MM.1S (cell line): ENCODE measurements around the gene PCDHGA8.
A peak's percentile ranks its signal among the peaks of the same experiment; 100 is the strongest.
"Not testable (repeated sequence)": the region's sequence is repeated elsewhere in the genome, so short reads cannot be mapped to it uniquely, and the experiment has no call there.

ENCODE experiments used
- DNase-seq: peaks from one replicate; pipeline ENCODE4 v3.0.0-alpha.2; 2015
- H2AFZ ChIP-seq: fragments of 300-600 bp; sonication (generic); 2 replicates; pipeline ENCODE4 v1.6.0; 2016; ENCODE audit warnings: antibody characterized with exemption, low read length
- H3F3A ChIP-seq: fragments of 300-600 bp; sonication (generic); 2 replicates; pipeline ENCODE4 v1.6.1; 2016; ENCODE audit warnings: mild to moderate bottlenecking, antibody characterized with exemption, low read length, moderate library complexity, mixed read lengths; ENCODE audit not compliant: insufficient read depth
- H3K27ac ChIP-seq: fragments of 300-600 bp; sonication (generic); 2 replicates; pipeline ENCODE4 v1.5.1; 2016; ENCODE audit warnings: mild to moderate bottlenecking, low read length
- H3K27me3 ChIP-seq: fragments of 300-600 bp; sonication (generic); replicated peaks from 2 replicates; pipeline ENCODE4 v1.6.0; 2016; ENCODE audit warnings: low read length; ENCODE audit not compliant: insufficient read depth
- H3K36me3 ChIP-seq: fragments of 300-600 bp; sonication (generic); replicated peaks from 2 replicates; pipeline ENCODE4 v1.6.1; 2016; ENCODE audit warnings: mild to moderate bottlenecking, low read length, mixed read lengths; ENCODE audit not compliant: insufficient read depth
- H3K4me1 ChIP-seq: fragments of 300-600 bp; sonication (generic); 2 replicates; pipeline ENCODE4 v1.6.1; 2016; ENCODE audit warnings: low read length, mixed read lengths
- H3K4me2 ChIP-seq: fragments of 300-600 bp; sonication (generic); 2 replicates; pipeline ENCODE4 v1.6.0; 2016; ENCODE audit warnings: low read depth, low read length
- H3K4me3 ChIP-seq: fragments of 300-600 bp; sonication (generic); 2 replicates; pipeline ENCODE4 v1.5.1; 2016; ENCODE audit warnings: low read length, mixed read lengths
- H3K79me2 ChIP-seq: fragments of 300-600 bp; sonication (generic); 2 replicates; pipeline ENCODE4 v1.6.1; 2016; ENCODE audit warnings: mixed run types, low read length, mixed read lengths
- H3K9ac ChIP-seq: fragments of 300-600 bp; sonication (generic); 2 replicates; pipeline ENCODE4 v1.6.1; 2016; ENCODE audit warnings: low read length, mixed read lengths
- H3K9me2 ChIP-seq: fragments of 300-600 bp; sonication (generic); replicated peaks from 2 replicates; pipeline ENCODE4 v1.6.1; 2016; ENCODE audit warnings: mild to moderate bottlenecking, low read length, mixed read lengths; ENCODE audit not compliant: insufficient read depth
- H3K9me3 ChIP-seq: fragments of 300-600 bp; sonication (generic); replicated peaks from 2 replicates; pipeline ENCODE4 v1.6.1; 2016; ENCODE audit warnings: mild to moderate bottlenecking, low read length, mixed read lengths; ENCODE audit not compliant: insufficient read depth
- H4K20me1 ChIP-seq: fragments of 300-600 bp; sonication (generic); 2 replicates; pipeline ENCODE4 v1.6.1; 2016; ENCODE audit warnings: mild to moderate bottlenecking, low read length, moderate library complexity, mixed read lengths; ENCODE audit not compliant: insufficient read depth
- EZH2 ChIP-seq: fragments of 300-600 bp; sonication (generic); optimal IDR thresholded peaks from 2 replicates; pipeline ENCODE3; 2017; ENCODE audit warnings: low read depth, mild to moderate bottlenecking, antibody characterized with exemption, low read length, mixed read lengths
- EZH2phosphoT487 ChIP-seq: fragments of 300-600 bp; sonication (generic); IDR thresholded peaks from 2 replicates; pipeline ENCODE4 v1.6.1; 2018; ENCODE audit warnings: antibody characterized with exemption, low read length
- TF ChIP-seq, protein P1 (sequence below): fragments of 300-600 bp; sonication (generic); IDR thresholded peaks from 2 replicates; pipeline ENCODE4 v1.5.1; 2016; ENCODE audit warnings: antibody characterized with exemption, low read length, mixed read lengths

PCDHGA8 gene

GRCh38 chr5:141397756-141398551 is 5.5 kb downstream of the PCDHGA8 start, which contains the start of gene PCDHGB5:
PCDHGB5 (plus strand) TSS chr5:141397947; CDS start chr5:141398128, 181 bp downstream.
- TF ChIP-seq, protein P1, sequence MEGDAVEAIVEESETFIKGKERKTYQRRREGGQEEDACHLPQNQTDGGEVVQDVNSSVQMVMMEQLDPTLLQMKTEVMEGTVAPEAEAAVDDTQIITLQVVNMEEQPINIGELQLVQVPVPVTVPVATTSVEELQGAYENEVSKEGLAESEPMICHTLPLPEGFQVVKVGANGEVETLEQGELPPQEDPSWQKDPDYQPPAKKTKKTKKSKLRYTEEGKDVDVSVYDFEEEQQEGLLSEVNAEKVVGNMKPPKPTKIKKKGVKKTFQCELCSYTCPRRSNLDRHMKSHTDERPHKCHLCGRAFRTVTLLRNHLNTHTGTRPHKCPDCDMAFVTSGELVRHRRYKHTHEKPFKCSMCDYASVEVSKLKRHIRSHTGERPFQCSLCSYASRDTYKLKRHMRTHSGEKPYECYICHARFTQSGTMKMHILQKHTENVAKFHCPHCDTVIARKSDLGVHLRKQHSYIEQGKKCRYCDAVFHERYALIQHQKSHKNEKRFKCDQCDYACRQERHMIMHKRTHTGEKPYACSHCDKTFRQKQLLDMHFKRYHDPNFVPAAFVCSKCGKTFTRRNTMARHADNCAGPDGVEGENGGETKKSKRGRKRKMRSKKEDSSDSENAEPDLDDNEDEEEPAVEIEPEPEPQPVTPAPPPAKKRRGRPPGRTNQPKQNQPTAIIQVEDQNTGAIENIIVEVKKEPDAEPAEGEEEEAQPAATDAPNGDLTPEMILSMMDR: peak; percentile 49
- not testable (repeated sequence) for H3K27ac ChIP-seq, H3K4me3 ChIP-seq, H4K20me1 ChIP-seq, H3K36me3 ChIP-seq, H3K9me3 ChIP-seq, H3K79me2 ChIP-seq, H3K4me1 ChIP-seq, H3K4me2 ChIP-seq, H2AFZ ChIP-seq, H3K27me3 ChIP-seq, H3F3A ChIP-seq, H3K9me2 ChIP-seq, H3K9ac ChIP-seq
- DNase-seq: peak; percentile 48

- Histone ChIP-seq H3K4me3 (no peak overlapping the region), H3F3A (no peaks in the 10 kb centered on the region), H3K4me1 (no peaks in the 10 kb centered on the region), H3K9ac (no peak overlapping the region), H3K27ac (no peak overlapping the region), H3K9me3 (no peaks in the 10 kb centered on the region), H3K79me2 (no peaks in the 10 kb centered on the region), H3K27me3 (peaks cover 10% of the 10 kb centered on the region; the same call in 1 of the 2 replicates), H4K20me1 (no peaks in the 10 kb centered on the region), H3K36me3 (no peaks in the 10 kb centered on the region), H3K4me2 (no peak overlapping the region), H2AFZ (no peak overlapping the region), H3K9me2 (no peaks in the 10 kb centered on the region)
- DNase-seq: no peak
- TF ChIP-seq EZH2phosphoT487 (no peak), EZH2 (no peak)
- TF ChIP-seq, protein P1: no peak
Observed at GRCh38 chr5:141398608-141399007, 6.2 kb downstream of the PCDHGA8 start.

GRCh38 chr5:141399555-141400258 is 7.3 kb downstream of the PCDHGA8 start:
- Histone ChIP-seq H3K27me3 (peaks cover 11% of the 10 kb centered on the region; the same call in 1 of the 2 replicates), H3K9me2 (no peaks in the 10 kb centered on the region), H4K20me1 (no peaks in the 10 kb centered on the region), H3F3A (no peaks in the 10 kb centered on the region), H3K9me3 (no peaks in the 10 kb centered on the region), H3K4me2 (no peak overlapping the region), H3K27ac (no peak overlapping the region), H3K4me3 (no peak overlapping the region), H3K36me3 (no peaks in the 10 kb centered on the region), H3K9ac (no peak overlapping the region), H3K4me1 (no peaks in the 10 kb centered on the region), H2AFZ (no peak overlapping the region), H3K79me2 (no peaks in the 10 kb centered on the region)
- no peak for DNase-seq
- TF ChIP-seq, protein P1: no peak
- TF ChIP-seq EZH2phosphoT487 (no peak), EZH2 (no peak)
